Endodermal cell (in vitro differentiated cells): Measurements from ENCODE around the gene PDGFRB. TPM values are rescaled to one million over a fixed set of nuclear protein-coding genes. Genes with fewer than 3 reads are reported as not detected.

ENCODE experiments used
- DNase-seq: peaks from one replicate; pipeline ENCODE4 v3.0.0-alpha.2; 2017
- H3K27ac ChIP-seq: 2 replicates; pipeline ENCODE4 v1.5.1; 2013; ENCODE audit warnings: mild to moderate bottlenecking, low read depth, low read length, moderate library complexity
- H3K27me3 ChIP-seq: 2 replicates; pipeline ENCODE4 v1.6.1; 2013; ENCODE audit warnings: mild to moderate bottlenecking, low read length, moderate library complexity; ENCODE audit not compliant: insufficient read depth, control insufficient read depth, poor library complexity, severe bottlenecking
- H3K36me3 ChIP-seq: 2 replicates; pipeline ENCODE4 v1.7.0; 2013; ENCODE audit warnings: mild to moderate bottlenecking, low read length, moderate library complexity; ENCODE audit not compliant: control insufficient read depth, insufficient read depth
- H3K4me1 ChIP-seq: one replicate; pipeline ENCODE4 v1.7.0; 2013; ENCODE audit warnings: low read length; ENCODE audit not compliant: control insufficient read depth, insufficient read depth
- H3K4me3 ChIP-seq: 2 replicates; pipeline ENCODE4 v1.5.1; 2013; ENCODE audit warnings: mild to moderate bottlenecking, low read length, moderate library complexity
- H3K9ac ChIP-seq: 2 replicates; pipeline ENCODE4 v1.6.1; 2013; ENCODE audit warnings: mild to moderate bottlenecking, low read length, moderate library complexity; ENCODE audit not compliant: poor library complexity, severe bottlenecking; ENCODE audit errors: extremely low read depth
- H3K9me3 ChIP-seq: 2 replicates; pipeline ENCODE4 v1.6.1; 2013; ENCODE audit warnings: mild to moderate bottlenecking, low read length, moderate library complexity; ENCODE audit not compliant: control insufficient read depth
- H3K27ac Mint-ChIP-seq: 2 replicates; pipeline ENCODE4 v1.8.0; 2020; ENCODE audit warnings: mixed read lengths
- H3K27me3 Mint-ChIP-seq: 2 replicates; pipeline ENCODE4 v1.8.0; 2021; ENCODE audit warnings: mild to moderate bottlenecking, mixed read lengths; ENCODE audit not compliant: insufficient read depth
- H3K36me3 Mint-ChIP-seq: 2 replicates; pipeline ENCODE4 v1.8.0; 2020; ENCODE audit warnings: low read depth, mixed read lengths
- H3K4me1 Mint-ChIP-seq: 2 replicates; pipeline ENCODE4 v1.8.0; 2020; ENCODE audit warnings: mixed read lengths
- H3K4me3 Mint-ChIP-seq: 2 replicates; pipeline ENCODE4 v1.8.0; 2020; ENCODE audit warnings: mild to moderate bottlenecking, moderate library complexity, mixed read lengths
- H3K9me3 Mint-ChIP-seq: 2 replicates; pipeline ENCODE4 v1.8.0; 2020; ENCODE audit warnings: mild to moderate bottlenecking, mixed read lengths
- CTCF ChIP-seq: fragments of 200-600 bp; sonication (generic); conservative IDR thresholded peaks from 2 replicates; pipeline ENCODE4 v1.5.0; 2021; ENCODE audit warnings: antibody characterized with exemption, mild to moderate bottlenecking
- WGBS, 2 experiments: methylation state at CpG; one replicate each; pipeline versions ENCODE4 v1.1.5 to v1.1.7; 2013; ENCODE audit warnings: missing lambda C conversion rate in 2 of 2, mixed read lengths in 1 of 2; ENCODE audit not compliant: insufficient coverage in 1 of 2, insufficient read length in 1 of 2; 5-methylcytosine and 5-hydroxymethylcytosine counted together
- total RNA-seq, 2 donors: library from RNA; stranded (reverse); fragmentation: NEBNext Ultra II Directional in 1 of 2; extraction: Animal tissue kit (Norgen Biotek cat#: 25700) in 1 of 2; gene quantifications; 2 replicates in 1 of 2; 3 replicates in 1 of 2; pipeline ENCODE4 v1.2.1, GENCODE V29; 2021

PDGFRB gene
- total RNA-seq, 2 donors from 2014 or later: 4.1 to 6.5 TPM

GRCh38 chr5:150183436-150183835 is 27.8 kb upstream of the PDGFRB start:
- no peaks in the 10 kb centered on the region for H3K36me3 ChIP-seq
- Mint-ChIP-seq H3K4me1 (peaks cover 9% of the 10 kb centered on the region), H3K9me3 (no peaks in the 10 kb centered on the region), H3K27me3 (peaks cover 70% of the 10 kb centered on the region), H3K36me3 (no peaks in the 10 kb centered on the region), H3K27ac (no peak overlapping the region), H3K4me3 (no peak overlapping the region)
- no peaks in the 10 kb centered on the region for H3K9me3 ChIP-seq
- H3K27ac ChIP-seq: no peak overlapping the region
- no peaks in the 10 kb centered on the region for H3K4me1 ChIP-seq
- no peak overlapping the region for H3K4me3 ChIP-seq
- 95 to 98% methylated on average over 8 to 12 of the region's 12 CpGs for WGBS, 2 experiments
- no peak overlapping the region for H3K9ac ChIP-seq
- TF ChIP-seq CTCF: no peak
- DNase-seq: no peak
- peaks cover 38% of the 10 kb centered on the region for H3K27me3 ChIP-seq

- no peak for TF ChIP-seq CTCF
- peaks cover 31% of the 10 kb centered on the region for H3K27me3 ChIP-seq
- H3K9ac ChIP-seq: no peak overlapping the region
- Mint-ChIP-seq H3K36me3 (no peaks in the 10 kb centered on the region), H3K4me3 (no peak overlapping the region), H3K9me3 (no peaks in the 10 kb centered on the region), H3K27ac (no peak overlapping the region), H3K4me1 (peaks cover 9% of the 10 kb centered on the region), H3K27me3 (peaks cover 64% of the 10 kb centered on the region)
- no peaks in the 10 kb centered on the region for H3K9me3 ChIP-seq
- no peak for DNase-seq
- H3K4me3 ChIP-seq: no peak overlapping the region
- 93 to 96% methylated on average over 7 to 10 of the region's 10 CpGs for WGBS, 2 experiments
- no peak overlapping the region for H3K27ac ChIP-seq
- H3K4me1 ChIP-seq: no peaks in the 10 kb centered on the region
- no peaks in the 10 kb centered on the region for H3K36me3 ChIP-seq
Measured at GRCh38 chr5:150182774-150183173, 27.1 kb upstream of the PDGFRB start.

GRCh38 chr5:150181766-150182545 is 26.3 kb upstream of the PDGFRB start:
- Histone ChIP-seq H3K27me3 (peaks cover 23% of the 10 kb centered on the region), H3K4me3 (no peak overlapping the region), H3K4me1 (no peaks in the 10 kb centered on the region), H3K9me3 (no peaks in the 10 kb centered on the region), H3K27ac (no peak overlapping the region), H3K36me3 (no peaks in the 10 kb centered on the region), H3K9ac (no peak overlapping the region)
- WGBS, 2 experiments: 92 to 94% methylated on average over 5 to 9 of the region's 9 CpGs
- Mint-ChIP-seq H3K4me3 (no peak overlapping the region), H3K27ac (no peak overlapping the region), H3K4me1 (peaks cover 9% of the 10 kb centered on the region), H3K9me3 (no peaks in the 10 kb centered on the region), H3K36me3 (no peaks in the 10 kb centered on the region), H3K27me3 (peaks cover 60% of the 10 kb centered on the region)
- no peak for TF ChIP-seq CTCF
- DNase-seq: no peak
